ENCODE data around the gene ABLIM1. TPM values are rescaled to one million over a fixed set of nuclear protein-coding genes. Genes with fewer than 3 reads are reported as not detected.

ABLIM1 gene
- total RNA-seq, 4 donors from 2014 or later, result 193 to 248 (median 208) TPM

DNA sequence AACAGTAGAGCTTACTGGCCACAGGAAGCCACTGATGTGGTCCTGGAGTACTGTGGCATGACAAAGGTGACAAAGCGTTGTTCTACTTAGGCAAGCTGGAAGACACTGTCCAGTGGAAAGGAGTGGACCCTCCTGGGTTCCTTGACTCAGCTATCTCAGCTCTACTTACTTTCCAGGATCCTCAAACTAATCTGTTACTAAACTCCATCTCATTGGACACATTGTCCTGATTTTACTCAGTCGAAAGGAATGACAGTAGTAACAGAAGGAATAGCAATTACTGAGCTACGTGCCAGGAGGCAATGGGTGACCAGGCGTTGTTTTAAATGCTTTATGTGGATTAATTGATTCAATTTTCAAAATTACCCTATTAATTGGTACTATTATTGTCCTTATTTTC is 41.6 kb downstream of the ABLIM1 start:
- TF ChIP-seq, protein P1, sequence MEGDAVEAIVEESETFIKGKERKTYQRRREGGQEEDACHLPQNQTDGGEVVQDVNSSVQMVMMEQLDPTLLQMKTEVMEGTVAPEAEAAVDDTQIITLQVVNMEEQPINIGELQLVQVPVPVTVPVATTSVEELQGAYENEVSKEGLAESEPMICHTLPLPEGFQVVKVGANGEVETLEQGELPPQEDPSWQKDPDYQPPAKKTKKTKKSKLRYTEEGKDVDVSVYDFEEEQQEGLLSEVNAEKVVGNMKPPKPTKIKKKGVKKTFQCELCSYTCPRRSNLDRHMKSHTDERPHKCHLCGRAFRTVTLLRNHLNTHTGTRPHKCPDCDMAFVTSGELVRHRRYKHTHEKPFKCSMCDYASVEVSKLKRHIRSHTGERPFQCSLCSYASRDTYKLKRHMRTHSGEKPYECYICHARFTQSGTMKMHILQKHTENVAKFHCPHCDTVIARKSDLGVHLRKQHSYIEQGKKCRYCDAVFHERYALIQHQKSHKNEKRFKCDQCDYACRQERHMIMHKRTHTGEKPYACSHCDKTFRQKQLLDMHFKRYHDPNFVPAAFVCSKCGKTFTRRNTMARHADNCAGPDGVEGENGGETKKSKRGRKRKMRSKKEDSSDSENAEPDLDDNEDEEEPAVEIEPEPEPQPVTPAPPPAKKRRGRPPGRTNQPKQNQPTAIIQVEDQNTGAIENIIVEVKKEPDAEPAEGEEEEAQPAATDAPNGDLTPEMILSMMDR (IDR thresholded peaks at IDR 0.05; ENCODE audit: low read depth), result no peak

DNA sequence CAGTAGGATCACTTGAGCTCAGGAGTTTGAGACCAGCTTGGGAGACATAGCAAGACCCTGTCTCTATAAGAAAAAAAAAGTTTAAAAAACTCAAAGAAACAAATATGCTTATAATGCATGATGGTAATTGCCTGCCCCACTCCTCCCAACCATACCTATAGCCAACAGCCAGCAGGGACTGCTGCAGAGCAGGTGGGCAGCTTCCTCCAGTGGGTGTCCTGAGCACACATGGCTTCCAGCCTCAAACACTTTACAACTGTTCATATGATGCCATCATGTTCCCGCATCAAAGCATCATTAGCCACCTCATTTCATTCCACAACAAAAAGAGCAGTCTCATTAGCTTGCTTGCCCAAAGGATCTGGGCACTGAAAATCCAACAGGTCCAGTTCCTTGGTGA is 42.0 kb downstream of the ABLIM1 start:
- TF ChIP-seq, protein P1 (IDR thresholded peaks at IDR 0.05; ENCODE audit: low read depth), result no peak

DNA sequence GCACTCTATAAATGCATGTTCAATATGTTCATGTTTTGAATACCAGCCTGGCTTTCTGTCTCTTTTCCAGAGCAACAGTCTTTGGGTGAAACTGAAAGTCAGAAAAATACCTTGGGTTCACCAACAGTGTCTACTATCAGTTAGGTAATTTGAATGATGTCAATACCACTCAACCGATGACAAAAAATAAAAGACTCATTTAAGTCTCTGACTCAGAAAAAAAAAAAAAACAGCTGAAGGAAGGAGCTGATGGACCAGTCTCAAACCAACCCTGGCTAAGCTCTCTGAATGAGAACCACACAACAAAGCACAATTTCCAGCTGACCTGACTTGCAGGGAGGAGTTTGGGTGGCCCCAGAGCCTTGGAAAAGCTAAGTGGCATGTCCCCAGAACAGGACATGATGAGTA is 42.5 kb downstream of the ABLIM1 start:
- TF ChIP-seq, protein P1 (IDR thresholded peaks at IDR 0.05; ENCODE audit: low read depth), result no peak

DNA sequence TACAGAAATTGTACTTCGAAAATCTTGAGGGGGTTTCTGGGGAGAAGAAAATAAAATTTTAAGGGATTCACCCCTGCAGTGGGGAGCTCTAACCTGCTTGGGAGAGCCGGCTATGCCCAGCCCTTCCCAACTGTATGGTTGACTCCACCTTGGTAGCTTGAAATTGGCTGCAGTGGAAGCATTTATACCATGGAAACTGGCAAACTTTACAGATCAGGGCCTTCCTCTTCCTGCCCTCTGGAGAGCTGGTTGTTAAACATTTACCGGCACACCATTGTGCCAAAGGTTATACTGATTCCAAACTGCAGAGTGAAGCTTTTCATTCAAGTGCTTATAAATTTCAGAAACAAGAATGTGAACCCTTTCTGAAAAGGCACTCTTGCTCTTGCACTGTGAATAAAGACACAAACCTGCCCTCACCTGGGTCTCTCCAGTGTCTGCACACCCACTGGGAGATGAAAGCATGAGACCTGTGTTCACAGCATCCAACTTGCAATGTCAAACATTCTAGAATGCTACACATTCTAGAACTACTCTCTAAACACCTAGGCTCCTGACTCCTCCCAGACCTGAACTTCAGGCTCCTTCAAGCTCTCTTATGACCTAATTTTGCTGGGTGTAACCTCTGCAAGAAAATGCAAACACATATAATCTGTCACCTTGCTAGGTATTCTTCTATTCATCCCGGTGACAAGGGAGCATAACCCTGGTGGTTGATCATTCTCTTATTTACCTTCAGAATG is 44.7 kb downstream of the ABLIM1 start:
- TF ChIP-seq, protein P1 (IDR thresholded peaks at IDR 0.05; ENCODE audit: low read depth), result no peak

DNA sequence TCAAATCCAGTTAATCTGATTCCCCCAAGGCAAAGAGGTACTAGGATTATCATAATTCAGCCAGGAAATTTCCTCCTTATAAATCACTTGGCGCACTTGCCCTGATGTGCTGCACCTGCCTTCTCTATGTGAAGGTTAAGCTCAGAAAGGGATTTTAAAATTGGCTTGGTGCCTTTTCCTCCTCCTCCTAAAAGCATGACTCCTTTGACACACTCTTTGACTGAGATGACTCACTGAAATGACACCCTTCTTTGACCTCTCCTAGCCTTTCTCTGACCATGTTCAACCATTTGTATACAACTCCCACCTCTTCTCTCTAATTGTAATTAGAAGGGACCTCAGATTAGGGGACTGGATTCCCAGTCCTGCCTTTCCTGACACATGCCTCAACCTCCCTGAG is 46.5 kb downstream of the ABLIM1 start:
- TF ChIP-seq, protein P1 (IDR thresholded peaks at IDR 0.05; ENCODE audit: low read depth), result no peak

DNA sequence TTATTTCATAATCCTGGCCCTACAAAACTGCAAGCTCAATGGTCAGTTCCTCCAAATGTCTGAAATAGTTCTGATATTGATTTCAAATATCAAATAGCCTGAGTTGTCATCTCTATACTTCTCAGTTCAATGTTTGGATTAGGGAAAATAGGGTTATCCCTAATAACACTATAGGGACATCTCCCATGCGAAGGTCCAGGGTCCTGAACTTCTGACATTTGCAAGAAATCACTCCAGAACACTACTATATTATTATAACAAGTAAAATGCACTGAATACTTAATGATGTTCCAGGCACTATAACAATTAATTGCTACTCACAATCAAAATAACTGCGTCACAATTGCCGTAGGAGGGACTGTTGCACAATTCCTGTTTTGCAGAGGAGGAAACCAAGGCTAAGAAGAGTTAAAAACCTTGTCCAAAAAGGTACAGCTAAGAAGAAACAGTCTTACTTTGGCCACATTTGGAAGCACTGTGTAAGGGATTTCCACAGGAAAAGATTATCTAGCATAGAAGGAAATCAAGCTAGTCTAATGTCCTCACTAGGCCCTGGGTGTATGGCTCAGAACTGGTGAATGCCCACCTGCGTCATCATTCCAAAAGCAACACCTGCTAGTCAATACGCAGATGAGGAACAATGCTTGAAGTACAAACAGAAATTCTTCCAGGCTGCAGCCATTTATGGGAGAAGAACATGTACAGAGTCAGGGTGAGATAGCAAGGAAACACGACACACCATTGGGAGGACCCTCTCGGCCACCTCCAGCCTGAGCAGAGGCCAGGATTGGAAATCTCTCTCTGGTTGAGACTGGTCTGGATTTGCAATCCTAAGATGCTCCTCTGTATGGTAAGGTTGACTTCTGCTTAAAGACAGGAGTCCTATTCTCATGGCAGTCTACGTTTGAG is 48.3 kb downstream of the ABLIM1 start:
- TF ChIP-seq, protein P1 (IDR thresholded peaks at IDR 0.05; ENCODE audit: low read depth), result no peak

DNA sequence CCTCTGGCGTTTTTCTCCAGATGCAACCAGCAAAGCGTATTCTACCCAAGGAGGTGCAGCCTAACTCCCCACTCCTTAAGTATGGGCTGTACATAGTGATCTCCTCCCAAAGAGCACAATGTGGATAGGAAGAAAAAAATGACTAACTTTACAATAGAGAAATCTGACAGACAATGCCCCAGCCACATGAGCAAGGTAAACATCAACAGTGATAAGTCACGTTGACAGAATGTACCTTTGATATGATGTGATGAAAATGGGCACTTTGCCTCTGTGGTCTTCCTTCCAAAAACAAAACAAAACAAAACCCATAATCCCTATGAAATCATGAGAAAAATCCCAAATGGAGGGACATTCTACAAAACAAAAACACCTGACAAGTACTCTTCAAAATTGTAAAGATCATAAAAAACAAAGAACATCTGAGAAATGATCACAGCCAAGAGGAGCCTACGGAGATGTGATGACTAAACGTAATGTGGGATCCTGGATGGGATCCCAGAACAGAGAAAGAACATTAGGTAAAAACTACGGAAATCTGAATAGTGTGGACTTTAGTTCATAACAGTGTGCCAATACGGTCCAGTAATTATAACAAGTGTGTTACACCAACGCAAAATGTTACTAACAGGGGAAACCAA is 50.6 kb downstream of the ABLIM1 start:
- TF ChIP-seq, protein P1 (IDR thresholded peaks at IDR 0.05; ENCODE audit: low read depth), result no peak

Data from subcutaneous adipose tissue (tissue), 4 donors.